KMS-11 (cell line): ENCODE results near the gene DUSP5.
A peak's percentile ranks its signal among the peaks of the same experiment; 100 is the strongest.

Experiments
- H2AFZ ChIP-seq: fragments of 200-600 bp; sonication (generic); 2 replicates; pipeline ENCODE4 v1.6.1; 2016; ENCODE audit warnings: antibody characterized with exemption, mixed run types, low read depth
- H3K27ac ChIP-seq: fragments of 200-600 bp; sonication (generic); 2 replicates; pipeline ENCODE4 v1.6.1; 2016; ENCODE audit warnings: mild to moderate bottlenecking, mixed run types
- H3K27me3 ChIP-seq: fragments of 200-600 bp; sonication (generic); 2 replicates; pipeline ENCODE4 v1.6.1; 2017; ENCODE audit warnings: mild to moderate bottlenecking, low read depth, mixed run types, moderate library complexity; ENCODE audit not compliant: insufficient read depth
- H3K36me3 ChIP-seq: fragments of 200-600 bp; sonication (generic); 2 replicates; pipeline ENCODE4 v1.6.1; 2017; ENCODE audit warnings: mild to moderate bottlenecking, mixed run types; ENCODE audit not compliant: insufficient read depth
- H3K4me1 ChIP-seq: fragments of 200-600 bp; sonication (generic); 2 replicates; pipeline ENCODE4 v1.6.1; 2016; ENCODE audit warnings: mild to moderate bottlenecking, low read depth, mixed run types; ENCODE audit not compliant: poor library complexity, severe bottlenecking
- H3K4me2 ChIP-seq: fragments of 200-600 bp; sonication (generic); 2 replicates; pipeline ENCODE4 v1.7.0; 2016; ENCODE audit warnings: mild to moderate bottlenecking, mixed run types
- H3K4me3 ChIP-seq: fragments of 200-600 bp; sonication (generic); IDR thresholded peaks from 2 replicates; pipeline ENCODE4 v1.6.1; 2017; ENCODE audit warnings: low read depth, low read length, mixed read lengths; ENCODE audit not compliant: insufficient read depth
- H3K79me2 ChIP-seq: fragments of 200-600 bp; sonication (generic); 2 replicates; pipeline ENCODE4 v1.6.1; 2016; ENCODE audit warnings: low read depth, mixed run types; ENCODE audit not compliant: insufficient read depth
- H3K9ac ChIP-seq: fragments of 200-600 bp; sonication (generic); 2 replicates; pipeline ENCODE4 v1.6.1; 2016; ENCODE audit warnings: mild to moderate bottlenecking, mixed run types
- H4K20me1 ChIP-seq: fragments of 200-600 bp; sonication (generic); 2 replicates; pipeline ENCODE4 v1.6.1; 2016; ENCODE audit warnings: mild to moderate bottlenecking, mixed run types; ENCODE audit not compliant: insufficient read depth
- CTCF ChIP-seq: fragments of 200-600 bp; sonication (generic); conservative IDR thresholded peaks from 2 replicates; pipeline ENCODE4 v1.6.1; 2017; ENCODE audit warnings: low read depth, mild to moderate bottlenecking, antibody characterized with exemption, low read length, moderate library complexity, mixed read lengths

DUSP5 gene

DNA sequence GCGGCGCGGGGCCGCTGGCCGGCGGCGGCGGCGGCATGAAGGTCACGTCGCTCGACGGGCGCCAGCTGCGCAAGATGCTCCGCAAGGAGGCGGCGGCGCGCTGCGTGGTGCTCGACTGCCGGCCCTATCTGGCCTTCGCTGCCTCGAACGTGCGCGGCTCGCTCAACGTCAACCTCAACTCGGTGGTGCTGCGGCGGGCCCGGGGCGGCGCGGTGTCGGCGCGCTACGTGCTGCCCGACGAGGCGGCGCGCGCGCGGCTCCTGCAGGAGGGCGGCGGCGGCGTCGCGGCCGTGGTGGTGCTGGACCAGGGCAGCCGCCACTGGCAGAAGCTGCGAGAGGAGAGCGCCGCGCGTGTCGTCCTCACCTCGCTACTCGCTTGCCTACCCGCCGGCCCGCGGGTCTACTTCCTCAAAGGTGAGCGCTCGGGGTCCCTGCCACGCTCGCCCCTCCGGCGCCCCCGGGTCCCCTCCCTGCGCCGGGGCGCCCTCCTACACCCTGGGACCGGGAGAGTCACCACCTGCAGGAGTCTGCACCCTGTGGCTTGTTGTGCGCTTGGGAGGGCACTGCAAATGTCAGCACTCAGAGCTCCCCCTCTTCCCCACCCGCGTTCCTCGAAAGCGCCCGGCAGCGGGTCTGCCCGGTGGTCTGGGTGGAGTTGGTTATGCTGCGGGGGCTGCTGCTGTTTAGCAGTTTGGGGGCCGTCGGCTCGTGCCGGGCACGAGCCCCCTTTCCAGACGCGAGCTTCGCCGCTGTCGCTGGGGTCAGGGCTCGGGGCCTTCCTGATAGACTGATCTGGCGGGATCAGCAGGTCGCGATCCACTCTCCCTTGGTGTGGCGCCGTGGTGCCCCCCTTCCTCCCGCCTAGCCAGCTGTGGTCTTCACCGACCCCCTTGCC, 627 bp downstream of the DUSP5 start:
- Histone ChIP-seq H3K79me2 (peaks cover 71% of the 10 kb centered on the region), H3K36me3 (no peaks in the 10 kb centered on the region), H3K4me2 (peak overlapping the region; percentile 95), H4K20me1 (peaks cover 10% of the 10 kb centered on the region), H2AFZ (peak overlapping the region; percentile 28; the same call in 1 of the 2 replicates), H3K4me3 (no peak overlapping the region), H3K4me1 (peaks cover 41% of the 10 kb centered on the region), H3K27me3 (no peaks in the 10 kb centered on the region), H3K27ac (peak overlapping the region; percentile 63), H3K9ac (peak overlapping the region; percentile 75)
- TF ChIP-seq CTCF = no peak

DNA sequence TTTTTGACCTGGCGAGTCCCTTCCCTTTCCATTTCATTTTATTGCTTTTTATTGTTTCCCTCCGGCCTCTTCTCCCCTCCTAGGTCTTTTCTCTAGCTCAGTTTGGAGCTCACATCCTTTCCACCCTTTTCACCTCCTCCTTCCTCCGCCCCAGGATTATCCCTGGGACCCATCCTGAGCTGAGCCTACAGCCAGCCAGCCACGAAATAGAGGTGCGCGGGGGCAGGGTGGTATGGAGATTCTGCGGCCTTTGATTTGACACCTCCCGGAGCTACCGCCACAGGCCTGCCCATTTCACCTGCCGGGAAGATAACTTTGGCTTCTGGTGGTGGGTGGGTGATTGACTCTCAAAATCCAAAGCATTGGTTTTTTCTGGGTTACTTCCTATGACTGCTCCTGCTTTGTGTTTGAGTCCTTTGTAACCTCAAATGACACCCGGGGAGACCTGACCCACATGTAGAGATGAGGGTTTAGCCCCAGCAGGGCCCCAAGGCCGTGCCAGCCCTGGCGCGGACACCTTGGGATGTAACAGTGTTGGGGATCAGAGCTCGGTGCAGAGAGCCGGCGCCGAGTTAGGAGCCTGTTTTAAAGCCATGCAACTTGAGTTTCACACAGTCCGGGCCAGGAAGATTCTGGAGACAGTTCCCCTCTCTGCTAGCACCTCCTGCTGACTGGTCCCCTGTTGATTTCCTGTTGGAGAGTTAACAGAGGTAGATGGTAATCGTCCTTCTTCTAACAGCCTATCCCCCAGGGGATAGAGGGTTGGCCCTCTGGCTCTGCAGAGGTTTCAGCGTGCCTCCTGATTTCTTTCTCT, 1.5 kb downstream of the DUSP5 start:
- peaks cover 76% of the 10 kb centered on the region for H3K79me2 ChIP-seq
- H3K4me1 ChIP-seq = peaks cover 46% of the 10 kb centered on the region
- H3K36me3 ChIP-seq = no peaks in the 10 kb centered on the region
- peak overlapping the region; percentile 28; the same call in 1 of the 2 replicates for H2AFZ ChIP-seq
- peak; percentile 49; the same call in 1 of the 2 replicates for TF ChIP-seq CTCF
- peaks cover 15% of the 10 kb centered on the region for H4K20me1 ChIP-seq
- peak overlapping the region; percentile 95 for H3K4me2 ChIP-seq
- no peak overlapping the region for H3K4me3 ChIP-seq
- no peaks in the 10 kb centered on the region for H3K27me3 ChIP-seq
- H3K9ac ChIP-seq = peak overlapping the region; percentile 75
- peak overlapping the region; percentile 63 for H3K27ac ChIP-seq

- no peaks in the 10 kb centered on the region for H3K27me3 ChIP-seq
Observed at GRCh38 chr10:110499796-110500514, 2.2 kb downstream of the DUSP5 start.

More at GRCh38 chr10:110499796-110500514, 2.2 kb downstream of the DUSP5 start:
- peak overlapping the region; percentile 63 for H3K27ac ChIP-seq
- peak overlapping the region; percentile 95 for H3K4me2 ChIP-seq
- H2AFZ ChIP-seq = no peak overlapping the region
- TF ChIP-seq CTCF = peak; percentile 19; the same call in 1 of the 2 replicates
- no peaks in the 10 kb centered on the region for H3K36me3 ChIP-seq
- no peak overlapping the region for H3K4me3 ChIP-seq
- H3K9ac ChIP-seq = peak overlapping the region; percentile 75; the same call in 1 of the 2 replicates
- H3K79me2 ChIP-seq = peaks cover 82% of the 10 kb centered on the region
- H4K20me1 ChIP-seq = peaks cover 22% of the 10 kb centered on the region
- peaks cover 54% of the 10 kb centered on the region for H3K4me1 ChIP-seq
